ENCODE measurements around the gene BMAL2.

The BMAL2 gene, protein sequence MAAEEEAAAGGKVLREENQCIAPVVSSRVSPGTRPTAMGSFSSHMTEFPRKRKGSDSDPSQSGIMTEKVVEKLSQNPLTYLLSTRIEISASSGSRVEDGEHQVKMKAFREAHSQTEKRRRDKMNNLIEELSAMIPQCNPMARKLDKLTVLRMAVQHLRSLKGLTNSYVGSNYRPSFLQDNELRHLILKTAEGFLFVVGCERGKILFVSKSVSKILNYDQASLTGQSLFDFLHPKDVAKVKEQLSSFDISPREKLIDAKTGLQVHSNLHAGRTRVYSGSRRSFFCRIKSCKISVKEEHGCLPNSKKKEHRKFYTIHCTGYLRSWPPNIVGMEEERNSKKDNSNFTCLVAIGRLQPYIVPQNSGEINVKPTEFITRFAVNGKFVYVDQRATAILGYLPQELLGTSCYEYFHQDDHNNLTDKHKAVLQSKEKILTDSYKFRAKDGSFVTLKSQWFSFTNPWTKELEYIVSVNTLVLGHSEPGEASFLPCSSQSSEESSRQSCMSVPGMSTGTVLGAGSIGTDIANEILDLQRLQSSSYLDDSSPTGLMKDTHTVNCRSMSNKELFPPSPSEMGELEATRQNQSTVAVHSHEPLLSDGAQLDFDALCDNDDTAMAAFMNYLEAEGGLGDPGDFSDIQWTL

DNA sequence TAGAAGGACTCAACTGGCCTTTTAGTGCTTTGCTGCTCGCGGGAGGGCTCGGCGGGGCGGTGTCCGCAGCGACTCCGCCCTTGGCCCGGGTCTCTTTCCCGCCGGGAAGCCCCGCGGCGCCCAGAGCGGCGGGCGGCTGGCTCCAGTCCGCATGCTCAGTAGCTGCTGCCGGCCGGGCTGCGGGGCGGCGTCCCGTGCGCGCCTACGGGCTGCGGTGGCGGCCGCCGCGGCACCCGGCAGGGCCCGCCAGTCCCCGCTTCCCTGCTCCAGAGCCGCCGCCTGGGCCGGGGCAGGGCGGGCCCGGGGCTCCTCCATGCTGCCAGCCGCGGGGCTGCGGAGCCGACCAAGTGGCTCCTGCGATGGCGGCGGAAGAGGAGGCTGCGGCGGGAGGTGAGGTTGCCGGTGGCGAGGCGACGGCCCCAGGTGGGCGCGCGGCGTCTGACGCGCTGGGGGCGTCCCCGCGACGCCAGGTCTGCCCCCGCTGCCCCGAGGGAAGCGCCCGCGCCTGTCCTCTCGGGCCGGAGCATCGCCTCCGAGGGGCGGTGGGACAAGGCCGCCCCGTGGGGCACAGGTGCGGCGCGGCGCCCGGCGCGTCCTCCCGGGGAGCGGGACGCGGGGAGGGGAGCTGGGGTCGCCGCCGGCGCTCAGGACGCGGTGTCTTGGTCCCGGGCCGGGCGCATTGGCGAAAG lies at the start of gene BMAL2:
Gene BMAL2 (plus strand): TSS at position 123 of the 689 bp plus-strand sequence. CDS start 237 bp downstream, at position 360.
- Histone ChIP-seq H3K27me3 (ENCODE audit: control insufficient read depth, insufficient read depth, low read length) (peaks cover 42% of the 10 kb centered on the region), H3K36me3 (ENCODE audit: control insufficient read depth, low read depth, low read length) (no peaks in the 10 kb centered on the region), H3K4me1 (ENCODE audit: control insufficient read depth, low read depth, low read length) (peaks cover 8% of the 10 kb centered on the region), H3K9ac (ENCODE audit: low read length) (peak within 1 kb of the TSS; percentile 45), H3K4me3 (ENCODE audit: low read length) (peak within 1 kb of the TSS; percentile 77), H3K9me3 (ENCODE audit: control insufficient read depth, low read depth, low read length) (no peaks in the 10 kb centered on the region), H3K27ac (ENCODE audit: low read length) (no peak within 1 kb of the TSS)

DNA sequence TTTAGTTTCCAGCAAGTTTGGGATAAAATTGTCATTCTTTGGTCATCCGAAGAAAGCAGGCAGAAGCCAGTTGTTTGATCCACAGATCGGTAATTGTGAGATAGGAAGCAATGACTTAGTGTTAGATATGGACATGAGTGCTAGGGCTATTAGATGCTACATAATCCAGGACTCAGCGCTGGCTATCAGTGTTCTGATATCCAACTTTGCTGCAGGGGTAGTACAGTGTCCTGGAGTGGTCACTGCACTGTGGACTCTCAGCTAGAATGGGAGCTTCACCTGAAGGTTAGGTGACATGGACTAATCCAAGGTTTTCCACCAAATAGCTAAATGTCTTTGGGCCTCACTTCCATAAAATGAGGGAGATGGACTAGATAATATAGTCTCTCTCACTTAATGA lies 48.6 kb upstream of the BMAL2 start:
- Histone ChIP-seq H3K27ac (ENCODE audit: low read length) (no peak overlapping the region), H3K27me3 (ENCODE audit: control insufficient read depth, insufficient read depth, low read length) (no peaks in the 10 kb centered on the region), H3K36me3 (ENCODE audit: control insufficient read depth, low read depth, low read length) (no peaks in the 10 kb centered on the region), H3K9me3 (ENCODE audit: control insufficient read depth, low read depth, low read length) (no peaks in the 10 kb centered on the region), H3K9ac (ENCODE audit: low read length) (no peak overlapping the region), H3K4me3 (ENCODE audit: low read length) (no peak overlapping the region), H3K4me1 (ENCODE audit: control insufficient read depth, low read depth, low read length) (peaks cover 10% of the 10 kb centered on the region)

DNA sequence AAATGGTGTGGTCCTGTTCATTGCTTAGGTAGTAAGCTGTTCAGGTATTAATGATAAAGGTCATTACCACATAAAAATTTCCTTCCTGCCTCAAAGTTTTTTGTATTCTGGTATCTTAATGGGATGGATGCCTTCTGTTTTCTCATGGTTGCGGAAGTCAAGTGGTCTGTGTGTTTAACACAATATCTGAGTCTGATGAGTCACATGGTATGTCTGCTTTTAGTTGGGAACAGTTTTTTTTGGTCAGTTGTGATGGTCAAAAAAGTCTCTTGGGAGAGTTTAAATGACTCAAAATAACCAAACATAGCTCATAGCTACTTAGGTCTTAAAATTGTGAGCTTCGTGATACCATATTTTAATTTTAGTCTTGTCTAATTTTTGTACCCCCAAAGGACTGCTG lies 47.9 kb upstream of the BMAL2 start:
- Histone ChIP-seq H3K4me1 (ENCODE audit: control insufficient read depth, low read depth, low read length) (peaks cover 17% of the 10 kb centered on the region), H3K36me3 (ENCODE audit: control insufficient read depth, low read depth, low read length) (no peaks in the 10 kb centered on the region), H3K9me3 (ENCODE audit: control insufficient read depth, low read depth, low read length) (no peaks in the 10 kb centered on the region), H3K4me3 (ENCODE audit: low read length) (no peak overlapping the region), H3K27me3 (ENCODE audit: control insufficient read depth, insufficient read depth, low read length) (no peaks in the 10 kb centered on the region), H3K27ac (ENCODE audit: low read length) (no peak overlapping the region), H3K9ac (ENCODE audit: low read length) (no peak overlapping the region)

DNA sequence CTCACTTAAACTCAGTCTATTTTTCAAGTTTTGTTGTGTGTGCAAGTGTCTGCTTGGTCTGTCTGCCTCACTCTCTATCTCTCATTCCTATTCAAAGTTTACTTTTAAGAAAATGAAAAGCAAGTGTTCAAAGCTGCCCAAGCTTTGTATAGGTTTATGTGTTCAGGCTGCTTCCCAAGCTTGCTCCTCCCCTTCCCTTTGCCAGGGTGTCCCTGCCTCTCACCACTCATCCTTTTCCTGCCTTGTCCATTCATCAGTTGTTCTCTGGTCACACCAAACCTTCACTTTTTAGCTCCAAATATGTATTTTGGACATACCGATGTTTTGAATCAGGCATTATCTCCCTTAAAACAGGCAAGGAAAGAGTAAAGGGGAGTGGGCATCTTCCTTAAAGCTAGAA lies 47.2 kb upstream of the BMAL2 start:
- peaks cover 23% of the 10 kb centered on the region for H3K4me1 ChIP-seq (ENCODE audit: control insufficient read depth, low read depth, low read length)
- no peaks in the 10 kb centered on the region for H3K9me3 ChIP-seq (ENCODE audit: control insufficient read depth, low read depth, low read length)
- no peaks in the 10 kb centered on the region for H3K27me3 ChIP-seq (ENCODE audit: control insufficient read depth, insufficient read depth, low read length)
- H3K9ac ChIP-seq (ENCODE audit: low read length), result no peak overlapping the region
- no peak overlapping the region for H3K27ac ChIP-seq (ENCODE audit: low read length)
- no peak overlapping the region for H3K4me3 ChIP-seq (ENCODE audit: low read length)
- no peaks in the 10 kb centered on the region for H3K36me3 ChIP-seq (ENCODE audit: control insufficient read depth, low read depth, low read length)

DNA sequence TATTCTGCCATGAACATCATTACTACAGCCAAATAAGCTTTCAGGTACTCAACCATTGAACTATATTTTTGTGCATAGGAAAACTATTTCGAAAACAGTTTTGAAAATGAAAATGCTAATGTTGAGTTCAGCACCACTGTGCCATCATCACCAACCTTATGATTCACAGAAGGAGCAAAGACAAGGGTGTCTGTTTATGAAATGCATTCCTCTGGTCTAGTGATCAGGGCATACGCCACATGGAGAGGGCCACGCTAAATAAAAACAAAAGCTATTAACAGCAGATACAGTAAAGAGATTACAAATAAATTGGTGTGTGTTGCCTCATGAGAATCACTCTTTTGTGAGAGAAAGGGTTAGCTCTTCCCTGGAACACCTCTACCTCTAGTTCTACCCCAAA lies 43.2 kb upstream of the BMAL2 start:
- peaks cover 45% of the 10 kb centered on the region for H3K4me1 ChIP-seq (ENCODE audit: control insufficient read depth, low read depth, low read length)
- H3K27me3 ChIP-seq (ENCODE audit: control insufficient read depth, insufficient read depth, low read length), result no peaks in the 10 kb centered on the region
- H3K9me3 ChIP-seq (ENCODE audit: control insufficient read depth, low read depth, low read length), result no peaks in the 10 kb centered on the region
- H3K36me3 ChIP-seq (ENCODE audit: control insufficient read depth, low read depth, low read length), result no peaks in the 10 kb centered on the region
- H3K27ac ChIP-seq (ENCODE audit: low read length), result no peak overlapping the region
- H3K4me3 ChIP-seq (ENCODE audit: low read length), result no peak overlapping the region
- no peak overlapping the region for H3K9ac ChIP-seq (ENCODE audit: low read length)

DNA sequence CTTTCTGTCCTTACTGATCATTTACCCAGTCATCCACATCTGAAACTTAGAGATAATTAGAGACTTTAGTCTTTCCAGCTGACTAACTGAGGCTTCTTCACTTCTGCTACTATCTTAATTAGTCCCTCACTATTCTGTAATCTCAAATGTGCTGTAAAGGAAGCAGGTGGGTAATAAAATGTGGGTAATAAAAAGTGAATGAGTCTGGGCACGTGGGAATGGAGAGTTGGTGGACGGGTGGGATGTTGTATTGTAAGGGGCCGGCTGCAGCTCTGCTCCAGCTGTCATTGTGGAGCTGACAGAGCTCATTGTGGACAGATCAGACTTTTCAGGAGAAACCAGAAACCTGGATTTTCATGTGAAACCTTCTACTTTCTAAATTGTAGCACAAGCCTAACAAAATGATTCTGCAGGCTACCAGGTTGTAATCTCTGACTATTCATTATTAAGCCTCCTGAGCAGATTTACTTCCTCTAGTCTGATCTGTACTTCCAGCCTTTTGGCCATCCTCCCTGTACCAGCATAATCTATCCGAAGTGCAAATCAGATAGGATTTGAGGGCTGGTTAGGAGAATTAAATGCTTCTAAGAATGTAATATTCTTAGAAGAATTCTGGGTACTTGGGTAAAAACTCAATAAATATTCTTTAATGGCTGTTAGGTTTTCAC lies 42.0 kb upstream of the BMAL2 start:
- Histone ChIP-seq H3K9me3 (ENCODE audit: control insufficient read depth, low read depth, low read length) (no peaks in the 10 kb centered on the region), H3K4me3 (ENCODE audit: low read length) (no peak overlapping the region), H3K4me1 (ENCODE audit: control insufficient read depth, low read depth, low read length) (peaks cover 43% of the 10 kb centered on the region), H3K9ac (ENCODE audit: low read length) (no peak overlapping the region), H3K27me3 (ENCODE audit: control insufficient read depth, insufficient read depth, low read length) (no peaks in the 10 kb centered on the region), H3K27ac (ENCODE audit: low read length) (no peak overlapping the region), H3K36me3 (ENCODE audit: control insufficient read depth, low read depth, low read length) (no peaks in the 10 kb centered on the region)

DNA sequence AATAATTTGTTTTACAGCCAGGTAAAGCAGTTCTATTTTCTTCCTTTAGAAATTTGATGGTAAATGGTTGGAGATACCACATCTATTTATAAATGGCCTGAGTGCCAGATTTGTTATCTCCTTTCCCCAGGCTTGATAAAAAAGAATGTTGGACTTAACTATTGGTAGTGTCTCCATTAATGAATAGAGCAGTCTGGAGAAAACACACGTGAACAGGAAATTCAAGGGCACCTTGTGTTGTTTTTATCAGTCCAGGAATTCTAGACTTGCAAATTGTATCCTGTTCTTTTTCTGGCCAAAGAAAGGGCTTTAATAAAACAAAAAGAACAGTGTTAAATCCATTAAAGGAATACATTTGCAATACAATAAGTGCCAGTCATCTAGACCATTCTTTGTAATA lies 40.8 kb upstream of the BMAL2 start:
- no peaks in the 10 kb centered on the region for H3K27me3 ChIP-seq (ENCODE audit: control insufficient read depth, insufficient read depth, low read length)
- peak overlapping the region; percentile 65 for H3K27ac ChIP-seq (ENCODE audit: low read length)
- no peak overlapping the region for H3K9ac ChIP-seq (ENCODE audit: low read length)
- H3K36me3 ChIP-seq (ENCODE audit: control insufficient read depth, low read depth, low read length), result no peaks in the 10 kb centered on the region
- peaks cover 35% of the 10 kb centered on the region for H3K4me1 ChIP-seq (ENCODE audit: control insufficient read depth, low read depth, low read length)
- no peak overlapping the region for H3K4me3 ChIP-seq (ENCODE audit: low read length)
- no peaks in the 10 kb centered on the region for H3K9me3 ChIP-seq (ENCODE audit: control insufficient read depth, low read depth, low read length)

DNA sequence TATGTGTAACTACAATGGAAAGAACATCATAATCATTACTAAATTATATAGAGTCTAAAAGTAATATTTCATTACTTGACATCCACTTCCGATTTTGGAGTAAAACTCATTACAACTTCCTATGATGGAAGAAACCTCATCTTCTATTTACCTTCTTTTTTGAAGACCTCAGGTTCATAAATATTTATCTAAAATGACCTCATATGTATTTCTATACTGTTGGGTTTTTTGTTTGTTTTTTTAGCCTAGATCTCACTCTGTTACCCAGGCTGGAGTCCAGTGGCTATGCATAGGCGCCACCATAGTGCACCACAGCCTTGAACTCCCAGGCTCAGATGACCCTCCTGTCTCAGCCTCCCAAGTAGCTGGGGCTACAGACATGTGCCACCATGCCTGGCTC lies 39.9 kb upstream of the BMAL2 start:
- H3K36me3 ChIP-seq (ENCODE audit: control insufficient read depth, low read depth, low read length), result no peaks in the 10 kb centered on the region
- no peak overlapping the region for H3K9ac ChIP-seq (ENCODE audit: low read length)
- H3K4me3 ChIP-seq (ENCODE audit: low read length), result no peak overlapping the region
- no peaks in the 10 kb centered on the region for H3K9me3 ChIP-seq (ENCODE audit: control insufficient read depth, low read depth, low read length)
- no peak overlapping the region for H3K27ac ChIP-seq (ENCODE audit: low read length)
- no peaks in the 10 kb centered on the region for H3K27me3 ChIP-seq (ENCODE audit: control insufficient read depth, insufficient read depth, low read length)
- H3K4me1 ChIP-seq (ENCODE audit: control insufficient read depth, low read depth, low read length), result peaks cover 35% of the 10 kb centered on the region

DNA sequence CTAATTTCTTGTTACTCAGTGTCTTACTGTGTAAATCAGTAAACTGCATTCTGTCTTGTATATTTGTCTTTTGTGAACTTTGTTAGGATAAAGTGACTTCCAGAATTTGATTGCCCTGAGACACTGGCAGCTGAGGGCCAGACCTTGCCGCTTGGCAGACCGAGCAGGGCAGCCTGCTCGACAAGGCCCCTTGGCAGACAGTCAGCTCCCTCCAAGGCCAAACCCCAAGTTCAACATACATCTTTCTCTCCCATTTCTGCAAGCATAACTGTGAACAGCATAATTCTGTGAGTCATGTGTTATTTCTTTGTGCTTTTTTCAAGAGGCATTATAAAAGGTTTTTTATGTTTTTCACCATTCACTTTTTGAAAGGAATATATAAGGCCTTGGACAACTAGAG lies 39.2 kb upstream of the BMAL2 start:
- H3K9me3 ChIP-seq (ENCODE audit: control insufficient read depth, low read depth, low read length), result no peaks in the 10 kb centered on the region
- H3K27me3 ChIP-seq (ENCODE audit: control insufficient read depth, insufficient read depth, low read length), result no peaks in the 10 kb centered on the region
- peaks cover 35% of the 10 kb centered on the region for H3K4me1 ChIP-seq (ENCODE audit: control insufficient read depth, low read depth, low read length)
- no peak overlapping the region for H3K4me3 ChIP-seq (ENCODE audit: low read length)
- no peak overlapping the region for H3K9ac ChIP-seq (ENCODE audit: low read length)
- no peaks in the 10 kb centered on the region for H3K36me3 ChIP-seq (ENCODE audit: control insufficient read depth, low read depth, low read length)
- no peak overlapping the region for H3K27ac ChIP-seq (ENCODE audit: low read length)

DNA sequence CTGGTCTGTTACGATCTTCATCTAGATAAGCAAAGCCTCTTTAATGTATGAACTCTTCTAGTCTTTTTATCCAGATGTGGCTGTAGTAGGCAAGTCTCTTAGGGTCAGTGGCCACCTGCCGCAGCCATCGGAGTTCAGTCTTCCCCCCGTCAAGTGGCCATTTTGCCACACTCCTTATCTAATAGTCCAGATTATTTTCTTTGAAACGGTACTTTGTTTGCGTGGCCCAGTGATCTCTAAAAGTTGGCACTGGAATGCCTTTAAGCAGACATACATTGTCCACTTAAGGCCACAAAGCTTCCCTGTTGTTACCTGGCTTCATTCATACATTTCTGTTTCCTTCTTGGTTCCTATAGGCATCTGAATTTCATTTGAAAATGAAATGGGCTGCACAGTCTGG lies 36.0 kb upstream of the BMAL2 start:
- H3K4me3 ChIP-seq (ENCODE audit: low read length), result no peak overlapping the region
- peaks cover 6% of the 10 kb centered on the region for H3K36me3 ChIP-seq (ENCODE audit: control insufficient read depth, low read depth, low read length)
- H3K9ac ChIP-seq (ENCODE audit: low read length), result no peak overlapping the region
- H3K4me1 ChIP-seq (ENCODE audit: control insufficient read depth, low read depth, low read length), result peaks cover 10% of the 10 kb centered on the region
- no peaks in the 10 kb centered on the region for H3K27me3 ChIP-seq (ENCODE audit: control insufficient read depth, insufficient read depth, low read length)
- H3K9me3 ChIP-seq (ENCODE audit: control insufficient read depth, low read depth, low read length), result peaks cover 3% of the 10 kb centered on the region
- no peak overlapping the region for H3K27ac ChIP-seq (ENCODE audit: low read length)

DNA sequence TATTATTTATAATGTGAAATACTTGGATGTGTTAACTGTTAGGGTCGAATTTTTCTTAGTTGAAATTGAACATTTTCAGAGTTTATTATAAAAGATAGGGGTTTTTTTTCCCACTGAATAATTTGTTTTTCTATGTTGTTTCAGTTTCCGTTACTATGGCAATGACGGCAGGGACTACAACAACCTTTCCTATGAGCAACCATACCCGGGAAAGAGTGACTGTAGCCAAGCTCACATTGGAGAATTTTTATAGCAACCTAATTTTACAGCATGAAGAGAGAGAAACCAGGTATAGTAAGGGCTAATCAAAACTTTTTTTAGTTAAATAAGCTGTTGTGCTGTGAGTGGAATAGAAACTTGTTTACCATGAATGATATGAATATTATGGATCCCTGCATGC lies 35.1 kb upstream of the BMAL2 start:
- H3K4me3 ChIP-seq (ENCODE audit: low read length), result no peak overlapping the region
- H3K27ac ChIP-seq (ENCODE audit: low read length), result no peak overlapping the region
- peaks cover 3% of the 10 kb centered on the region for H3K9me3 ChIP-seq (ENCODE audit: control insufficient read depth, low read depth, low read length)
- H3K9ac ChIP-seq (ENCODE audit: low read length), result no peak overlapping the region
- H3K36me3 ChIP-seq (ENCODE audit: control insufficient read depth, low read depth, low read length), result peaks cover 6% of the 10 kb centered on the region
- peaks cover 3% of the 10 kb centered on the region for H3K4me1 ChIP-seq (ENCODE audit: control insufficient read depth, low read depth, low read length)
- H3K27me3 ChIP-seq (ENCODE audit: control insufficient read depth, insufficient read depth, low read length), result no peaks in the 10 kb centered on the region
